Breast epithelium (tissue), 4 donors: Measurements from ENCODE around the gene BEAN1. TPM values are rescaled to one million over a fixed set of nuclear protein-coding genes. Genes with fewer than 3 reads are reported as not detected.

Source experiments
- DNase-seq, 2 donors: peaks; one replicate each; pipeline ENCODE4 v3.0.0-alpha.2; 2019; ENCODE audit warnings: low spot score in 2 of 2
- H3K27ac ChIP-seq, 2 donors: fragments of 200-600 bp; sonication (generic) in 1 of 2; one replicate each; pipeline ENCODE4 v1.5.1; 2016 to 2019; ENCODE audit warnings: mild to moderate bottlenecking in 1 of 2
- H3K27me3 ChIP-seq, 2 donors: fragments of 200-600 bp; sonication (generic) in 1 of 2; one replicate each; pipeline versions ENCODE4 v1.5.1 to v1.6.0; 2017 to 2019; ENCODE audit warnings: control low read depth in 1 of 2, mild to moderate bottlenecking in 1 of 2
- H3K36me3 ChIP-seq: fragments of 200-600 bp; one replicate; pipeline ENCODE4 v1.5.1; 2019
- H3K4me1 ChIP-seq, 2 donors: fragments of 200-600 bp; sonication (generic); one replicate each; pipeline ENCODE4 v1.5.1; 2016 to 2019; ENCODE audit warnings: control low read depth in 1 of 2
- H3K4me3 ChIP-seq, 3 donors: fragments of 200-600 bp; sonication (generic); 1 replicate in 2 of 3; 2 replicates in 1 of 3; pipeline ENCODE4 v1.5.1; 2016 to 2019; ENCODE audit warnings: mild to moderate bottlenecking in 3 of 3, moderate library complexity in 2 of 3
- H3K9me3 ChIP-seq, 2 donors: fragments of 200-600 bp; sonication (generic) in 1 of 2; one replicate each; pipeline ENCODE4 v1.5.1; 2016 to 2019; ENCODE audit warnings: control low read depth in 1 of 2
- POLR2A ChIP-seq: fragments of 450-650 bp; IDR thresholded peaks from one replicate; pipeline ENCODE4 v1.6.1; 2016; ENCODE audit warnings: antibody characterized with exemption, mild to moderate bottlenecking, moderate library complexity
- POLR2AphosphoS5 ChIP-seq, 3 donors: sonication (generic); formaldehyde crosslinking; IDR thresholded peaks; one replicate each; pipeline ENCODE4 v1.6.1; 2017; ENCODE audit warnings: antibody characterized with exemption in 3 of 3
- intact Hi-C: fragments of 100-400 bp; cut with DNase I; formaldehyde crosslinking; loops from one replicate; pipeline ENCODE4 v1.15.1; 2023; ENCODE audit warnings: low total_unique reads
- total RNA-seq, 3 donors: library from RNA; depleted of rRNA; stranded (reverse); fragments of >200 nt; gene quantifications; one replicate each; pipeline ENCODE4 v1.1.0, GENCODE V29; 2016
- TF ChIP-seq, protein P1 (sequence below), 3 donors: fragments of 450-650 bp; IDR thresholded peaks; one replicate each; pipeline ENCODE4 v1.5.1; 2016 to 2017; ENCODE audit warnings: antibody characterized with exemption in 3 of 3, mild to moderate bottlenecking in 3 of 3, moderate library complexity in 3 of 3

The BEAN1 gene
- total RNA-seq, 3 donors from 2014 or later, result 0.16 to 3.5 TPM; not detected in 1

DNA sequence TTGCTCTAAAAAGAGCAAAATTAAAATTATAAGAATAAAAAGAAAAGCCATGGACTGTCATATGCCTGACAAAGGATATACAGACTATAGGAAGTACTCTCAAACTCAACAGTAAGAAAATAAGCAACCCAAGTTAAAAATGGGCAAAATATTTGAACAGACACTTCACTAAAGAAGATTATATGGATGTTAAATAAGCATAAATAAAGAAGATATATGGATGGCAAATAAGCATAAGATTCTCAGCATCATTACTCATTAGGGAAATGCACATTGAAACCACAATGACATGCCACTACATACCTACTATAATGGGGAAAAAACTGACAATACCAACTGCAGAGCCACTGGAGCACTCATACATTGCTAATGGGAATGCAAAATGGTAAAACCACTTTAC lies 14.9 kb upstream of the BEAN1 start:
- Histone ChIP-seq H3K4me1 (peaks cover 0 to 7% of the 10 kb centered on the region in 2 donors), H3K27ac (no peak overlapping the region), H3K36me3 (no peaks in the 10 kb centered on the region), H3K9me3 (no peaks in the 10 kb centered on the region), H3K4me3 (no peak overlapping the region), H3K27me3 (no peaks in the 10 kb centered on the region)
- TF ChIP-seq POLR2A (no peak), POLR2AphosphoS5 (IDR thresholded peaks at IDR 0.05) (no peak)
- TF ChIP-seq, protein P1, sequence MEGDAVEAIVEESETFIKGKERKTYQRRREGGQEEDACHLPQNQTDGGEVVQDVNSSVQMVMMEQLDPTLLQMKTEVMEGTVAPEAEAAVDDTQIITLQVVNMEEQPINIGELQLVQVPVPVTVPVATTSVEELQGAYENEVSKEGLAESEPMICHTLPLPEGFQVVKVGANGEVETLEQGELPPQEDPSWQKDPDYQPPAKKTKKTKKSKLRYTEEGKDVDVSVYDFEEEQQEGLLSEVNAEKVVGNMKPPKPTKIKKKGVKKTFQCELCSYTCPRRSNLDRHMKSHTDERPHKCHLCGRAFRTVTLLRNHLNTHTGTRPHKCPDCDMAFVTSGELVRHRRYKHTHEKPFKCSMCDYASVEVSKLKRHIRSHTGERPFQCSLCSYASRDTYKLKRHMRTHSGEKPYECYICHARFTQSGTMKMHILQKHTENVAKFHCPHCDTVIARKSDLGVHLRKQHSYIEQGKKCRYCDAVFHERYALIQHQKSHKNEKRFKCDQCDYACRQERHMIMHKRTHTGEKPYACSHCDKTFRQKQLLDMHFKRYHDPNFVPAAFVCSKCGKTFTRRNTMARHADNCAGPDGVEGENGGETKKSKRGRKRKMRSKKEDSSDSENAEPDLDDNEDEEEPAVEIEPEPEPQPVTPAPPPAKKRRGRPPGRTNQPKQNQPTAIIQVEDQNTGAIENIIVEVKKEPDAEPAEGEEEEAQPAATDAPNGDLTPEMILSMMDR (IDR thresholded peaks at IDR 0.05), result no peak
- intact Hi-C loops, result no loop called here
- DNase-seq, result no peak

DNA sequence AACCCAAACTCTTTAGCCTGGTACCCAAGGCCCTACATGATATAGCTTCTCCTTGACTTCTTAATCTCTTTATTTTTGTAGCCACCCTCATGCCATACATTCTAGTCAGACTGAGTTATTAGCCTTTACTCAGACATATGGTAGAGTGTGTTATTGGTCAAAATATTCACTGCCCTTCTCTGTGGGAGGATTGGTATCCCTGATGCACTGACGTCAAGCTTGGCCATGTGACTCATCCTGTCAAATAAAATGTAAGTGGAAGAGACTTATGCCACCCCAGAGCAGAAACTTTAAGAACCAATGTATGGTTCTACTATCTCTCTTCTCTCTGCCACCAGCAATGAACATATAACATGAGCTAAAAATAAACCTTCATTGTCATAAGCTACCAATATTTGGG lies 12.2 kb upstream of the BEAN1 start:
- intact Hi-C loops, result no loop called here
- Histone ChIP-seq H3K27me3 (no peaks in the 10 kb centered on the region), H3K36me3 (no peaks in the 10 kb centered on the region), H3K27ac (no peak overlapping the region), H3K4me3 (no peak overlapping the region), H3K9me3 (no peaks in the 10 kb centered on the region), H3K4me1 (no peaks in the 10 kb centered on the region)
- no peak for TF ChIP-seq POLR2AphosphoS5 (IDR thresholded peaks at IDR 0.05)
- TF ChIP-seq, protein P1 (IDR thresholded peaks at IDR 0.05), result no peak
- TF ChIP-seq POLR2A, result no peak
- DNase-seq, result no peak

DNA sequence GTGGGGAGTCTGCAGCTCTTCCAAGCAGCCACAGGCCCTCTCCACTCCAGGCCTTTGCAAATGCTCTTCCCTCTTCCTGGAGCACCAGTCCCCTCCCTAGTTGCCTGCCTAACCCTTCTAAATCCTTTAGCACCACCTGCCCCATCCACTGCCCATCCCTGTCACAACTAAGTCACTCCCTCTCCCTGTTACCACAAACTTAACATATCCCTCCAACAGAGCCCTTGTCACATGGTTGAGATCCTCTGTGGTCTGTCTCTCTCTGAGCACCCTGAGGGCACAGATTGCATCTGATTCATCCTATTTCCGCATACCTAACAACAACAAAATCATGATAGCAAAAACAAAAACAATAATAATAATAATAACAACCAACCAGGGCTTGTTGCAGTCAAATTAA lies 11.0 kb upstream of the BEAN1 start:
- no peaks in the 10 kb centered on the region for H3K27me3 ChIP-seq
- H3K36me3 ChIP-seq, result no peaks in the 10 kb centered on the region
- intact Hi-C loops, result no loop called here
- no peaks in the 10 kb centered on the region for H3K9me3 ChIP-seq
- no peaks in the 10 kb centered on the region for H3K4me1 ChIP-seq
- H3K27ac ChIP-seq, result no peak overlapping the region
- DNase-seq, result no peak
- TF ChIP-seq, protein P1 (IDR thresholded peaks at IDR 0.05), result no peak
- TF ChIP-seq POLR2AphosphoS5 (IDR thresholded peaks at IDR 0.05), result no peak
- TF ChIP-seq POLR2A, result no peak
- no peak overlapping the region for H3K4me3 ChIP-seq

DNA sequence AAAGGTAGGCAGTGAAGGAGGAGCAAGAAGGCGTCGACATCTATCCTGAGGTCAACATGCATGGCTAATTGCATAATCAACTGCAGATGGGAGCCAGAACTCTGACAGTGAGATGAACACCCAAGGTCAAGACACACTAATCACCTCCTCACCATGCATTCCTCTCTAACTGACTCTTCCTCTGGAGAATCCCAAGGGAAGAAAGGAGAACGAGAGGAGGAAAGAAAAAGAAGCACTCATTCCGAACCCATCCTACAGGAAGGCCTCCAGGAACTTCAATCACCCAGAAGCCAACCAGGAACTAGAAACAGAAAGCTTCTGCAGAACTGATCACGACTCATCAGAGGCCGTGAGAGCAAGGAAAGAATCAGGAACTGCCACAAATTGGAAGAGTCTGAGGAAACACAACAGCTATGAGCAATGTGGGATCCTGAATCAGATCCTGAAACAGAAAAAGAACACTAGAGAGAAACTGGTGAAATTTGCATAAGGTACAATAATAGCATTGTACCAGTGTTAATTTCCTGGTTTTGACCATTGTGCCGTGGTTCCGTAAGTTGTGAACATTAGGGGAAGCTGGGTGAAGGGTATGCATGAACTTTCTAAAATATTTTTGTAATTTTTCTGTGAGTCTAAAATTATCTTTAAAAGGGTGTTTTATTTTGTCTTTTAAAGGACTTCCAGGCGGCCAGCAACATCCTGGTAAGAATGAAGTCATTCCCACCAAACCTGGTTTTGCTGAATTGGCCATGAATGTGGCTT lies 10.0 kb upstream of the BEAN1 start:
- no peak overlapping the region for H3K27ac ChIP-seq
- TF ChIP-seq POLR2AphosphoS5 (IDR thresholded peaks at IDR 0.05), result no peak
- TF ChIP-seq, protein P1 (IDR thresholded peaks at IDR 0.05), result no peak
- TF ChIP-seq POLR2A, result no peak
- no peaks in the 10 kb centered on the region for H3K36me3 ChIP-seq
- intact Hi-C loops, result no loop called here
- H3K9me3 ChIP-seq, result no peaks in the 10 kb centered on the region
- H3K4me1 ChIP-seq, result no peaks in the 10 kb centered on the region
- no peaks in the 10 kb centered on the region for H3K27me3 ChIP-seq
- no peak overlapping the region for H3K4me3 ChIP-seq
- DNase-seq, result no peak

DNA sequence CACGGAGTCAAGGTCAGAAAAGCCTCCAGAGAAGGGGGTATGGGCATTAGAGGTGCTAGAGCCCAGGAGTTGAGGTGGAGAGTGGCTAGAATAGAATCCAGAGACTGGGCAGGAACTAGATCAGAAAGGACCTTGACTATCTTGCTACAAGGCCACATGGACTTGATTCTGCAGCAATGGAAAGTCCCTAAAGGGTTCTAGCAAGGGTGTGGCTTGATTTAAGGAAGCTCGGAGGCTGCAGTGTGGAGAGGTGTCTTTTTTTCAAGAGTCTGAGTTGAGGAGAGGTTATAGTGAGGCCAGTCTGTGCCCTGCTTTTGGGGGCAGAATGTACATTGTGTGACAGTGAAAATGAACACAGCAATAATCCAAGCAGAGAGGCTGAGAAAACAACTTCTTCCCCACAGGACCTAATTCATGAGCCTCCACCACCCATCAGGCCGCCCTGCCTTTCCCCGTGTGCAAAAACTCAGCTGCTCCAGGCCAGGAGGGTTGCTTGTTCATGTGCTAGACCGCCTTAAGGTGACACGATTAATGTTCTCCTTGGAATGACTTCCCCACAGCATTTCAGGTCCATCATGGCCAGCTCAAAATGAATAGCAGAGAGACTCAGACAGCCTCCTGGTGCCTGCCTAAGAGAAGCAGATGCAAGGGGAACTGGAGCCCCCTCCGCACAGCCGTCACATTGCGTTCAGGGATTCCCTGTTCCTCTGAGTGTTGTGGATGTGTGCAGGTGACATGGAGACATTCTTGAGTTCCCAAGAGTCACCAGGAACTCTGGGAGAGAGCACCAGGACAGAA lies 8.7 kb upstream of the BEAN1 start:
- no peaks in the 10 kb centered on the region for H3K36me3 ChIP-seq
- DNase-seq, result no peak
- H3K4me1 ChIP-seq, result no peaks in the 10 kb centered on the region

More for the DNA sequence above, 8.7 kb upstream of the BEAN1 start:
- no peak for TF ChIP-seq POLR2AphosphoS5 (IDR thresholded peaks at IDR 0.05)
- TF ChIP-seq, protein P1 (IDR thresholded peaks at IDR 0.05), result no peak
- no peak for TF ChIP-seq POLR2A
- H3K27ac ChIP-seq, result no peak overlapping the region
- intact Hi-C loops, result no loop called here
- no peaks in the 10 kb centered on the region for H3K27me3 ChIP-seq
- H3K4me3 ChIP-seq, result no peak overlapping the region
- no peaks in the 10 kb centered on the region for H3K9me3 ChIP-seq
